ENCODE results near the gene HEMK1. TPM values are rescaled to one million over a fixed set of nuclear protein-coding genes. Genes with fewer than 3 reads are reported as not detected.

Gene HEMK1
- total and polyA plus RNA-seq, 3 experiments from 2014 or later = 27.4 to 55.0 (median 51.8) TPM

DNA sequence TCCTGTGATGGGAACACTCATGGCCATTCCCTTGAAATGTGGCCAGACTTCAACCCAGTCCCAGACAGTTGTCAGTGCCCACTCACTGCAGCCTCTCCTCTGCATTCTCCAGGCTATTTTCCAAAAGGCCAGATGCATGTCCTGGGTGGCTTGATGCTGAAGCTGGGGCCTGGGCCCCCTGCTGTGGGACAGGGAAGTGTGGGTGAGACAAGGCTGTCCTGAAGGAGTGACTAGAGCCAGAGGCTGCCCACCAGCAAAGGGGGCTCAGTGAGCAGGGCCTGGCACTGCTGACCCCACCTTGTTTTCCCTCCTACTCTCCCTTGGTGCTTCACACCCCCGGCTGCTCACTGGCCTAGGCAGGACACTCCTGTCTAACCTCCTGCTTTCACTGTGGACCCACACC is 30.4 kb downstream of the HEMK1 start:
- H3K4me1 ChIP-seq (ENCODE audit: insufficient read depth, low read length) = peaks cover 75% of the 10 kb centered on the region
- peaks cover 3 to 13% (median 11%) of the 10 kb centered on the region in 3 donors for H3K36me3 Mint-ChIP-seq
- DNase-seq = no peak
- H3K9me3 ChIP-seq (ENCODE audit: low read length) = no peaks in the 10 kb centered on the region
- ChIA-PET POLR2A (interaction anchor here (3.5 to 5.7 kb wide), 2 partner anchors 10 to 11 kb away, joined by 24 to 35 read pairs; partner anchors contain the start of gene CISH), CTCF (interaction anchor here (2.8 to 21.6 kb wide), 4 partner anchors 9 to 25 kb away, joined by 15 to 724 read pairs (median 46); partner anchors contain the start of genes C3orf18, HEMK1 and MAPKAPK3)
- H3K36me3 ChIP-seq (ENCODE audit: insufficient read depth, low read length) = peaks cover 9% of the 10 kb centered on the region
- H3K27ac Mint-ChIP-seq = peak overlapping the region; percentile 55 to 98 (median 80)
- no peaks in the 10 kb centered on the region for H3K27me3 Mint-ChIP-seq
- peak overlapping the region; percentile 84 for H3K27ac ChIP-seq (ENCODE audit: low read depth, low read length)
- H3K4me3 ChIP-seq (ENCODE audit: low read length) = no peak overlapping the region
- peaks cover 61 to 83% (median 78%) of the 10 kb centered on the region in 3 donors for H3K4me1 Mint-ChIP-seq
- H3K9me3 Mint-ChIP-seq = no peaks in the 10 kb centered on the region
- H3K27me3 ChIP-seq (ENCODE audit: insufficient read depth, low read length, poor library complexity, severe bottlenecking) = no peaks in the 10 kb centered on the region
- H3K4me3 Mint-ChIP-seq = peak overlapping the region in 3 of 7 donors; percentile 20 to 32 (median 26)

- ChIA-PET CTCF (interaction anchor here (2.8 to 21.6 kb wide), 5 partner anchors 10 to 25 kb away, joined by 15 to 724 read pairs (median 33); partner anchors contain the start of genes C3orf18, CISH, HEMK1 and MAPKAPK3), POLR2A (interaction anchor here (0.6 to 5.7 kb wide), 3 partner anchors 10 to 20 kb away, joined by 3 to 35 read pairs (median 24); partner anchors contain the start of gene CISH)
- H3K4me3 ChIP-seq (ENCODE audit: low read length) = peak overlapping the region; percentile 26
- peak overlapping the region in 5 of 7 donors; percentile 26 to 81 (median 76) for H3K4me3 Mint-ChIP-seq
- peaks cover 61 to 83% (median 78%) of the 10 kb centered on the region in 3 donors for H3K4me1 Mint-ChIP-seq
- no peaks in the 10 kb centered on the region for H3K9me3 Mint-ChIP-seq
- DNase-seq = no peak
- peaks cover 4 to 18% (median 12%) of the 10 kb centered on the region in 3 donors for H3K36me3 Mint-ChIP-seq
- peaks cover 78% of the 10 kb centered on the region for H3K4me1 ChIP-seq (ENCODE audit: insufficient read depth, low read length)
- no peaks in the 10 kb centered on the region for H3K27me3 ChIP-seq (ENCODE audit: insufficient read depth, low read length, poor library complexity, severe bottlenecking)
- no peaks in the 10 kb centered on the region for H3K9me3 ChIP-seq (ENCODE audit: low read length)
- H3K27me3 Mint-ChIP-seq = no peaks in the 10 kb centered on the region
- H3K27ac Mint-ChIP-seq = peak overlapping the region; percentile 61 to 98 (median 94)
- H3K36me3 ChIP-seq (ENCODE audit: insufficient read depth, low read length) = peaks cover 14% of the 10 kb centered on the region
- peak overlapping the region; percentile 84 for H3K27ac ChIP-seq (ENCODE audit: low read depth, low read length)
These were observed 30.9 kb downstream of the HEMK1 start for GRCh38 chr3:50600141-50600753.

DNA sequence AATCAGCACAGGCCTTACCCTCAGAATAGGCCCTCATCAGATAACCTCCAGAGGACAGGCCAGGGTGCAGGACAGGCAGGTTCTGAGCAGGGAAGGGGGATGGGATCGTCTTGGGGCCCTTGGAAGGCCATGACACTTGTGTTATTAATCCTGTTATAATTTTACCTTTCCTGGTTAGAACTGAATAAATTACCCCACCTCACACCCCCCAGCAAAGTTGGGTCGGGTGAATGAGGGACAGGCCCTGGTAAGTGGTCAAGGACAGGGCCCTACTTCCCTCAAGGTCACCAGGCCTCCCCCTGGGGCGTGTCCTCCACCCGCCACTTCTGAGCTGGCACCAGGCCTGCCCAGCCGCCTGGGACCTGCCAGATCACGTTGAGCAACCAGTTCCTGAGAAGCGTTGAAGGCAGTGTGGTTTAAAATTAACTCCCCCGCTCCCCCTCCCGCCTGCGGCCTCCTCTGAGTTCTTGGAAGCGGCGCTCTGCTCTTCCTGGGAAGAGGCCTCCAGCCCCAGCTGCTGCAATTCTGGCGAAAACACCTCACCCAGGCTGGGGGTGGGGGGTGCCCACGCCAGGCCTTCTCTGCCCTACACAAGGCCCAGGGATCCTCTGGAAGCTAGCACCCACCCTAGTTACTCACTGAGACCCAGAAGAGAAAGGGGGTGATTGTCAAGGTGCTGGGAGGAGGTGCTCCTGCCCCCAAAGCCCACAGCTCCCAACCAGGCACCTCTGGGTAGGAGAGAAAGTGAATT is 31.7 kb downstream of the HEMK1 start:
- peaks cover 79% of the 10 kb centered on the region for H3K4me1 ChIP-seq (ENCODE audit: insufficient read depth, low read length)
- Mint-ChIP-seq H3K27ac (peak overlapping the region; percentile 90 to 98 (median 96)), H3K27me3 (no peaks in the 10 kb centered on the region), H3K4me1 (peaks cover 68 to 83% (median 78%) of the 10 kb centered on the region in 3 donors), H3K9me3 (no peaks in the 10 kb centered on the region), H3K36me3 (peaks cover 11 to 26% (median 17%) of the 10 kb centered on the region in 3 donors), H3K4me3 (peak overlapping the region; percentile 48 to 81 (median 76))
- H3K9me3 ChIP-seq (ENCODE audit: low read length) = no peaks in the 10 kb centered on the region
- no peaks in the 10 kb centered on the region for H3K27me3 ChIP-seq (ENCODE audit: insufficient read depth, low read length, poor library complexity, severe bottlenecking)
- peak overlapping the region; percentile 84 for H3K27ac ChIP-seq (ENCODE audit: low read depth, low read length)
- CTCF ChIA-PET = interaction anchor here (2.8 to 21.6 kb wide), 5 partner anchors 9 to 26 kb away, joined by 15 to 724 read pairs (median 33); partner anchors contain the start of genes C3orf18, CISH, HEMK1 and MAPKAPK3
- DNase-seq = peak; percentile 52 to 79 (median 57)
- H3K4me3 ChIP-seq (ENCODE audit: low read length) = peak overlapping the region; percentile 26
- H3K36me3 ChIP-seq (ENCODE audit: insufficient read depth, low read length) = peaks cover 22% of the 10 kb centered on the region
- POLR2A ChIA-PET = interaction anchor here (0.5 to 5.7 kb wide), 8 partner anchors 8 to 1171 kb away, joined by 3 to 35 read pairs (median 10); partner anchors contain the start of genes CISH and HEMK1

DNA sequence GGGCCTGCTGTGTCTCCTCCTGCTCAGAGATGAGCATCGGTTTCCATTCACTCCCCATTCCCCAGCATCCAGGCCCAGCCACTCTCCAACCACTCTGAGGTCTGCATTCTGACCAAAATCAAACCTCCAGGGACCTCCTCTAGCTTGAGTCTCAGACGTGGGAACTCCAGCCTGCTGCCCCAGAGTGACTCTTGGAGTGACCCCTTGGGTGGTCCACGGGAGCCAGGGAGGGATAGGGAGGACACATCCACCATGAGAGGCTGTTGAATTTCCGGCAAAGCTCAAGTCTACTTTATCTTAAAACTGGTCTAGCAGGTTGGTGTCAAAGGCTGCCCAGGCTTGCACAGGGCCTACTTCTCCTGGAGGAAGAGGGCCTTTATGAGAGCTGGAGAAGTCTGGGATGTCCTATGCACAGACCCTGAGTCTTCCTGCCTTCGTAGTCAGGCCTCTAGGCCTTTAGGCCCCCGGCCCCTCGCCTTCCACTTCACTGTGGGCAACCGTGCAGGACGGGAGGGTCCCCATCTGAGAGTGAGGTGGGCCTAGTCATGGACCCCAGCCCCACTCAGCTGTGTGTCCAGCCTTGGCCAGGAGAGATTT is 33.4 kb downstream of the HEMK1 start:
- Histone ChIP-seq H3K9me3 (ENCODE audit: low read length) (no peaks in the 10 kb centered on the region), H3K27me3 (ENCODE audit: insufficient read depth, low read length, poor library complexity, severe bottlenecking) (no peaks in the 10 kb centered on the region), H3K4me3 (ENCODE audit: low read length) (peak overlapping the region; percentile 26), H3K36me3 (ENCODE audit: insufficient read depth, low read length) (peaks cover 36% of the 10 kb centered on the region), H3K27ac (ENCODE audit: low read depth, low read length) (peak overlapping the region; percentile 84), H3K4me1 (ENCODE audit: insufficient read depth, low read length) (peaks cover 96% of the 10 kb centered on the region)
- Mint-ChIP-seq H3K4me1 (peaks cover 84 to 98% (median 94%) of the 10 kb centered on the region in 3 donors), H3K27me3 (no peaks in the 10 kb centered on the region), H3K27ac (peak overlapping the region; percentile 90 to 98 (median 96)), H3K4me3 (peak overlapping the region; percentile 69 to 81 (median 76)), H3K36me3 (peaks cover 19 to 41% (median 21%) of the 10 kb centered on the region in 3 donors), H3K9me3 (no peaks in the 10 kb centered on the region)
- ChIA-PET CTCF (interaction anchor here (1.0 to 21.6 kb wide), 6 partner anchors 7 to 28 kb away, joined by 3 to 724 read pairs (median 27); partner anchors contain the start of genes C3orf18, CISH, HEMK1 and MAPKAPK3), POLR2A (interaction anchor here (0.5 to 5.7 kb wide), 5 partner anchors 8 to 897 kb away, joined by 7 to 35 read pairs (median 14); partner anchors contain the start of genes CISH and HEMK1)
- no peak for DNase-seq

- Mint-ChIP-seq H3K36me3 (peaks cover 22 to 49% (median 26%) of the 10 kb centered on the region in 3 donors), H3K4me3 (peak overlapping the region; percentile 51 to 97 (median 74)), H3K4me1 (peaks cover 89 to 99% (median 94%) of the 10 kb centered on the region in 3 donors), H3K27ac (peak overlapping the region; percentile 90 to 98 (median 96)), H3K27me3 (no peaks in the 10 kb centered on the region), H3K9me3 (no peaks in the 10 kb centered on the region)
- Histone ChIP-seq H3K4me1 (ENCODE audit: insufficient read depth, low read length) (peaks cover 100% of the 10 kb centered on the region), H3K36me3 (ENCODE audit: insufficient read depth, low read length) (peaks cover 44% of the 10 kb centered on the region), H3K27me3 (ENCODE audit: insufficient read depth, low read length, poor library complexity, severe bottlenecking) (no peaks in the 10 kb centered on the region), H3K4me3 (ENCODE audit: low read length) (no peak overlapping the region), H3K9me3 (ENCODE audit: low read length) (no peaks in the 10 kb centered on the region), H3K27ac (ENCODE audit: low read depth, low read length) (peak overlapping the region; percentile 84)
- no peak for DNase-seq
- ChIA-PET POLR2A (interaction anchor here (3.5 kb wide), 1 partner anchor 14 kb away, joined by 24 read pairs; no protein-coding TSS in a partner anchor), CTCF (interaction anchor here (1.0 to 21.6 kb wide), 7 partner anchors 8 to 28 kb away, joined by 3 to 724 read pairs (median 33); partner anchors contain the start of genes C3orf18, CISH, HEMK1 and MAPKAPK3)
These were observed 34.2 kb downstream of the HEMK1 start for GRCh38 chr3:50603261-50604109.

- Histone ChIP-seq H3K36me3 (ENCODE audit: insufficient read depth, low read length) (peaks cover 44% of the 10 kb centered on the region), H3K4me1 (ENCODE audit: insufficient read depth, low read length) (peaks cover 100% of the 10 kb centered on the region), H3K4me3 (ENCODE audit: low read length) (no peak overlapping the region), H3K9me3 (ENCODE audit: low read length) (no peaks in the 10 kb centered on the region), H3K27ac (ENCODE audit: low read depth, low read length) (peak overlapping the region; percentile 84), H3K27me3 (ENCODE audit: insufficient read depth, low read length, poor library complexity, severe bottlenecking) (no peaks in the 10 kb centered on the region)
- CTCF ChIA-PET = interaction anchor here (1.6 to 21.6 kb wide), 4 partner anchors 9 to 29 kb away, joined by 5 to 724 read pairs (median 156); partner anchors contain the start of genes C3orf18, HEMK1 and MAPKAPK3
- Mint-ChIP-seq H3K36me3 (peaks cover 27 to 52% (median 30%) of the 10 kb centered on the region in 3 donors), H3K27ac (peak overlapping the region; percentile 90 to 98 (median 96)), H3K27me3 (no peaks in the 10 kb centered on the region), H3K9me3 (no peaks in the 10 kb centered on the region), H3K4me3 (peak overlapping the region; percentile 45 to 97 (median 71)), H3K4me1 (peaks cover 95 to 100% (median 98%) of the 10 kb centered on the region in 3 donors)
- no peak for DNase-seq
- POLR2A ChIA-PET = interaction anchor here (0.8 to 6.7 kb wide), 2 partner anchors 14 to 35 kb away, joined by 7 to 56 read pairs; partner anchors contain the start of gene HEMK1
These were observed 34.8 kb downstream of the HEMK1 start for GRCh38 chr3:50604110-50604621.

All from CD8-positive, alpha-beta memory T cell (primary cell).